ENCODE data around the gene PDCL2. TPM values are rescaled to one million over a fixed set of nuclear protein-coding genes. Genes with fewer than 3 reads are reported as not detected.
"Not testable (repeated sequence)": the region's sequence is repeated elsewhere in the genome, so short reads cannot be mapped to it uniquely, and the experiment has no call there.

PDCL2 gene
- total RNA-seq, 1 donor from 2014 or later, result not detected

- DNase-seq, result no peak
These were observed 3.9 kb downstream of the PDCL2 start for GRCh38 chr4:55588160-55588559.

GRCh38 chr4:55582773-55583172, 9.3 kb downstream of the PDCL2 start:
- not testable (repeated sequence) for DNase-seq

DNA sequence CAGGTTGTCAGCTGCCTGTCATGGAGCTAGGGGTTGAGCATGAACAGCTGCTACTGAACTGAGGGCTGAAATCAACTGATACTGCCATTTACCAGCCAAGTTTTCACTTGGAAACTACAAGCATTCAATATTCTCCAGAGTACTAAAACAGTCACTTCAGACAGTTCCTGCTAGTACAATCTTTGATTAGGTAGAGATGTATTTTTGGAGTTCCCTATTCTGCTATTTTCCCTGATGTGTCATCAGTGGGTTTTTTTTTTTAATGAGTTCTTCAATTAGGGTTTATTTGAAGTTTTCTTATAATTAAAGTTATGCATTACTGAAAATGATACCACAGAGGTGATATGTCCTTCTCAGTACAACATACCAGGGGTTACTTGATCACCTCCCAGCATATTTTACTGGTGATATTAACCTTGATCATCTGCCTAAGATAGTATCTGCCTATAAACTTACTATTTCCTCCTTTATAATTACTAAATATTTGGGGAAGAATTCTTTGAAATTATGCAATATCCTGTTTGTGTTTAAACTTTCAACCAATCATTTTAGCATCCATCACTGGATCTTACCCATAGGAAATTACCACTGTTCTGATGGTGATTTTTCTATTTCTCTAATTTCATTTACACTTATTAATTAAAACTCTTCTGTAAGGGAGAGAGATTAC, 13.6 kb downstream of the PDCL2 start:
- no peak for DNase-seq

GRCh38 chr4:55575513-55575912, 16.5 kb downstream of the PDCL2 start:
- no peak for DNase-seq

DNA sequence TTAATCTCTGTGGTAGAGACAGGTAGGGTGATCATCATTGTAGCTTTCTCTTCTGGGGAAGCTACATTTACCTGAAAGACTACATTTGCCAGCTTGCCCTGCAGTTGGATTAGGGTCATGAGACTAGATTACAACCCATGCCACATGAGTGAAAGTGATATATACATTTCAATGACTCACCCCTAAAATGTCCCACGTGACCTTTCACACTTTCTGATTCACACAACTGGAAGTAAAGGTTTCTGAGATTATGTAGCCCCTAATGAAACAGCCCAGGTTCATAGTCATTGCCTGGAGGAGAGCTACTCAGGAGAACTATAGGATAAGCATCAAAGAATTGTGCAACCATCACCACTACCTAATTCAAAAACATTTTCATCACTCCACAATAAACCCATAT, 17.8 kb downstream of the PDCL2 start:
- DNase-seq, result no peak

- DNase-seq, result no peak
These were observed 20.2 kb downstream of the PDCL2 start for GRCh38 chr4:55571806-55572205.

DNA sequence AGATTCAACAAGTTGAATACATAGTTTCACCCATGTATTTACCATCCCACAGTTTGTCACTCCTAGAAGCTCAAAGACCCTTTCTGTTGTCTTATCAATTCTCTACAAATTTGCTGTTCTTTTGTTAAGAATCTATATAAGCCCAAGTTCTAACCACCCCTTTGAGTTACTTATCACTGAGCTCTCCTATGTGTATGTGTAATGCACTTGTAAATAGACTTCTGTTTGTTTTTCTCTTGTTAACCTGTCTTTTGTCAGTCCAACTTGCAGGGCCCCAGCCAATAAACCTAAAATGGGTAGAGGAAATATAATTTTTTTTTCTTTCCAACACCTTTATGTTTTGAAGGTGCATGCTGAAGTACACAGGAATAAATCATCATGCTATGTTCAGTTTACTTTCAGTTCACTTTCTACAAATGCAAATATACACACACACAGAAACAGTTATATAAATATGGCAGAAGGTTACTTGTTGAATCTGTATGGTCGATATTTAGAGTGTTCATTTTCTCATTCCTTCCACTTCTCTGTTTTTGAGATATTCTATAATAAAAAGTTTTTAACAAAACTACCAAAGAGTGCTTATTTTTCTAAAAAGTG, 23.0 kb downstream of the PDCL2 start:
- DNase-seq, result no peak

- DNase-seq, result no peak
These were observed 30.2 kb downstream of the PDCL2 start for GRCh38 chr4:55561889-55562288.

- no peak for DNase-seq
These were observed 31.9 kb downstream of the PDCL2 start for GRCh38 chr4:55560096-55560495.

GRCh38 chr4:55554453-55555030, 37.5 kb downstream of the PDCL2 start:
- peak; percentile 69 for DNase-seq

DNA sequence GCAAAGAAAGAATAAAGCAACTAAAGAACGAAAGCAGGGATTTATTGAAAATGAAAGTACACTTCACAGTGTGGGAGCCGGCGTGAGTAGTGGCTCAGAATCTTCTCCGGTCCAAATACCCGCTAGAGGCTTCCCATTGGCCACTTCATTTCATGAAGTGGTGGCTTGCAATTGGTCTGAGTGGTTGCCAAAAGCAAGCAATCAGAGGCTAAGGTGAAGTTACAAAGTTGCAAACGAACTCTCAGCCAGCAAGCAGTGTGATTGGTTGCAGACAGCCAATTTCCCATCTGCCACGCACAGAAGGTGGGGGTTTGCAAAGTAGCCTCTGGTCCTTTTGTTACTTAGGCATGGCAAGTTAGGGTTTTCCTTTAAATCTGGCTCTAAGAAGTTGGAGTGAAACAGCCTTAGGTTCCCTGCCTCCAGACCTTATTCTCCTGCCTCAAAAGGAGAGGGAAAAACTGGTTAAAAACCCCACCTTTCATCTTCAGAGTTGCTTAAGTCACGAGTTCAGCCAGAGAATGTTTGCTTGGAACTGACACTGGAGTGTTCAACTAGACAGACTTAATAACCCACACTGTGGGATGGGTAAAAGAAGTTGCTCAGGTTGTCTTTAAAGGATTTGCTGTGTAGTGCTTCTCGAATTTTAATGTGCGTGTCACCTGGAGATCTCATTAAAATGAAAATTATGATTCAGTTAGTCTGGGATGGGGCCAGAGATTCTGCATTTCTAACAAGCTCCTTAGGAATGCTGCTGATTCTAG, 38.4 kb downstream of the PDCL2 start:
- no peak for DNase-seq

- not testable (repeated sequence) for DNase-seq
These were observed 40.1 kb downstream of the PDCL2 start for GRCh38 chr4:55551964-55552363.

- DNase-seq, result no peak
These were observed 42.2 kb downstream of the PDCL2 start for GRCh38 chr4:55549888-55550287.

DNA sequence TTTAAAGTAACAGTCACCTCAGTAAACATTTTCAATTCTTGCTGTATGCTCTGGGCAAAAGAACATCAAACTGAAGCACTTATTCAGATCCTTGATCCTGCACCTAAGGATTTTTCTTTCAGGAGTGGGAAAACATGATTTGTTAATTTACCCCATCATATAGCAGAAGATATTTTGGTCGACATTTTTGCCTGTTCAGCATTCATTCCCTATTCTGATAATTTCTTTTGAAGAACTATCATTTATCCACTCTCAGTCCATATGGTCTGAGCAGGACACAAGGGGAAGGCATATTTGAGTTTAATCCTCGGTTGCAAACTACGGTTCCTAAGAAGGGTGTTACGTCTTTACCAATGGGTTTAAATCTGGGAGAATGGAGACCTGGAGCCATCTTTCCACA, 44.1 kb downstream of the PDCL2 start:
- DNase-seq, result no peak

- DNase-seq, result no peak
These were observed 44.6 kb downstream of the PDCL2 start for GRCh38 chr4:55547466-55547770.

DNA sequence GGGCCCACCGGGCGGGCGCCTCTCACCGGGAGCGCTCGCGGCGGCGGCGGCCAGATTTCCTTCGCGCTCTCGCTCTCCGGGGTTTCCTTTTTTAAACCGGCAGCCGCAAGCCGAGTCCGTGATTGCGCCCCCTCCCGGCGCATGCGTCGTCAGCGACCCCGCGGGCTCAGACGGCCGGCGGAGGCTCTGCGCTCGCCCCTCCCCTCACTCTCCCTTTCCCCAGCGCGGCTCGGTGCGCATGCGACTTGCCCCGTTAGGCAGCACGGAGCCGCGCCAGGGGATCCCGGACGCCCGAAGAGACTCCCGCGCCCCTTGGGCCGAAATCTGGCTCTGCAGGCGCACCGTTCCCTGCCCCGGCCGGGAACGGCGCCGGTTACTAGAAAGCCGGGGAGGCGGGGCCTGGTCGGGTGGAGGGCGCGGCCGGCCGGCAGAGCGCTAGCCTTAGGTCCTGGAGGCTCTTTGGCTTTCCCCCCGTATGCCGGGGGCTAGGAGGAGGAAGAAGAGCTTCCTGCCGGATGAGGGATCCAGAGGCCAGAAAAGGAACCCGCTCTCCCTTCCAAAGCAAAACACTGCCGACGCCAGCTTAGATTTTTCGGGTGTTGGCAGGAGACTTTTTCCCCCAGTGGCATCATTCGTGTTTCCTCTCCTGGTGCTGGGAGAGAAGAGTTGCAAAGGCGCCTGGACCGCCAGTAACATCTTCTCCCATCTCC, 45.1 kb downstream of the PDCL2 start, which contains the start of gene CLOCK:
CLOCK (minus strand) TSS at position 154 of the 710 bp plus-strand sequence. CDS start 64,124 bp downstream, outside the sequence.
- DNase-seq, result peak; percentile 91

DNA sequence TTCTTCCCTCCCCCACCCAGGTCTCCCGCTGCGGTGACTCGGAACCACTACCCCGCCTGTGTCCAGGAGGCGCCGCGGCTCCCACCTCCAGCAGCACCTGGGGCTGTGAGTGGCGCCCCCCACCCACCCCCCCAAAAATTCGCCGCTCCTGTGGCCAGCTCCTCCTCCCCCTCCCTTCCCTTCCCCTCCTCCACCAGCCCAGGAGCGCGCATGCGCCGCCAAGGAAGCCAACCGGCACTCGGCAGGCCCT, 45.6 kb downstream of the PDCL2 start:
- no peak for DNase-seq

DNA sequence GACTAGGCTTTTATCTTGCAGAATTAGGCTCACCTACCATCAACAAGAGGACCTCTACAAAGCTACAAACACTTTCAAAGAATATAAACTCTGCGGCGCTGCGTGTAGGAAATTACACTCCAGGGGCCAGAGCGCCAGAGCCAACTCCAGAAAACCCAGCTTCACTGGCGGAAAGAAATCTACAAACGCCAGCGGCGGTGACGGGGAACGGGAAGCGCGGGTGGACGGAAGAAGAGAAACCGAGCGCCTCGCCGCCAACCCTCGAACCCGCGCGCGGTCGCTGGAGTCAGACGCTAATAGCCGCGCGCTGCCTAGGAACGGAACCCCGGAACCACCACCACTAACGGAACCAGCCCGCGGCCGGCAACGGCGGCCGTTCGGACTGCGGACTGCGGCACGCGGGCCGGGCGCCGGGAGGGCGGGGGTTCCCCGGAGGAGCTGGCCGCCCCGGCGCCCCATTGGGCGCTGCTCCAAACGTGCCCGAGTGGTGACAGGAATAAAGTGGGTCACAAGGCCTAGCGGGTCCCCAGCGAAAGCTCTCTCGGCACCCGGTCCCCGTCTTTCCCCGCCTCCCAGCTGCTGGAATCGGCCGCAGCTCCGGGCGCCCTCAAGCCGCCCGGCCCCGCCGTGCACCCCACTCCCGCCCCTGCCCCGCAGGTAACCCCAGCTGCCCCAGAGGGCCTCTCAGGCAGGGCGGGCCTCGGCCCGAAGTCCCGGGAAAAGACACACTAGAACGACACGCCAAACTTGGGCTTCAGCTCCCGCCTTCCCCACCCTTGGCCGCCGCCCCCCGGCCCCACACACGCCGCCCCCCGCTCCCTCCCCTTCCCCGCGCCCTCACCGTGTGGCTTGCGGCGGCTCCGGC, 46.2 kb downstream of the PDCL2 start:
- peak; percentile 73 for DNase-seq

DNA sequence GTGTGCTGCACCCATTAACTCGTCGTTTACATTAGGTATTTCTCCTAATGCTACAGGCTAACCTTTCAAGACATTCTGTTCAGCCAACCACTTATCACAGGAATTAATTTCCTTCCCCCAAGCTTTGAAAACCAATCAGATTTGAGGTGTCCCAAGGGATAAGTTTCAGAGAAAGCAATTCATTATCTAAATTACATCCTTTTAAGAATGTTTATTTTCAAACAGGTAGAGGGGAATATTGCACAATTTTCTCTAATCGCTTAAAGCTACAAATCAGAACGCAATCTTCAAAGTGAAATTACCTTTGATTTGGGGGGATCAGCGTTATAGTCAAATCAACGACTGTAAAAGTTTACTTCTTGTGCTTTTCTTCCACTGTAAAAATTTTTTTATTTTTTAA, 46.9 kb downstream of the PDCL2 start:
- peak; percentile 16 for DNase-seq

DNA sequence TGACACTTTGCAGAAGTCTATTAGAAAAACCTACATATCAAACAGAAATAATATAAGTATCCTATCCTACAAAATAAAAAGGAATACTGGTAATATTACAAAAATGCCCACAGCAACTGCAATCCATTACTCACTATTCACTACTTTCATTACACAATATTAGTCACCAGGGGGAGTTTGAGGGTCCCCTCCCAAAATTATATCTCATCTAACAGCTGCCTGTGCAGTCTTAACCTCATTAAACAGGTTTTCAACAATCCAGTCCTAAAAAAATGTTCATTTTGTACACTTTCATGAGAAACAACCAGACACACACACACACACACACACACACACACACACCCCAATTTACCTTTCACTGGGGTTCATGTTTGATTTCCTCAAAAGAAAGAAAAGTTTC, 48.2 kb downstream of the PDCL2 start:
- no peak for DNase-seq

DNA sequence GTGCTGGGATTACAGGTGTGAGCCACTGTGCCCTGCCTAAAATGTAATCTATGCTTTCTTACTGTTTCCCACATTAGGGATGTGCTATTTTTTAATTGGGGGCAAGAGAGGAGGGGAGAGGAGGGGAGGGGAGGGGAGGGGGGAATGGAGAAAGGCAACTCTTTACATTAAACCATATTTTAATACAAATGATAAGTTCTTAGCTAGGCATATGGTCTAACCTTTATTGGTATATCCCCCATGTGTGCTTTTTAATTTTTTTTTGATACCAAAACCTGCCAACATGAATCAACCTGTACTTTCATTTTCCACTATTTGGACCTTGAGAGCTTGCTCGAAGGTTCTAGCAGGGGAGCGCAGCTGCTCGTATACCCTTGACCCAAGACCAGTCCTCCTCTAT, 51.8 kb downstream of the PDCL2 start:
- DNase-seq, result no peak

- DNase-seq, result no peak
These were observed 52.4 kb downstream of the PDCL2 start for GRCh38 chr4:55539658-55540057.
